NCI-H510A (cell line): ENCODE data around the gene CRLF3.
"Not testable (repeated sequence)": the region's sequence is repeated elsewhere in the genome, so short reads cannot be mapped to it uniquely, and the experiment has no call there.

Experiments used
- DNase-seq: peaks from one replicate; lab custom pipeline; 2025; lab: John Stamatoyannopoulos, UW

CRLF3 gene

DNA sequence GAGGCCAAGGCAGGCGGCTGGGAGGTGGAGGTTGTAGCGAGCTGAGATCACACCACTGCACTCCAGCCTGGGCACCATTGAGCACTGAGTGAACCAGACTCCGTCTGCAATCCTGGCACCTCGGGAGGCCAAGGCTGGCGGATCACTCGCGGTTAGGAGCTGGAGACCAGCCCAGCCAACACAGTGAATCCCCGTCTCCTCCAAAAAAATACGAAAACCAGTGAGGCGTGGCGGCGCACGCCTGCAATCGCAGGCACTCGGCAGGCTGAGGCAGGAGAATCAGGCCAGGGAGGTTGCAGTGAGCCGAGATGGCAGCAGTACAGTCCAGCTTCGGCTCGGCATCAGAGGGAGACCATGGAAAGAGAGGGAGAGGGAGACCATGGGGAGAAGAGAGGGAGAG, 88.1 kb downstream of the CRLF3 start:
- not testable (repeated sequence) for DNase-seq

DNA sequence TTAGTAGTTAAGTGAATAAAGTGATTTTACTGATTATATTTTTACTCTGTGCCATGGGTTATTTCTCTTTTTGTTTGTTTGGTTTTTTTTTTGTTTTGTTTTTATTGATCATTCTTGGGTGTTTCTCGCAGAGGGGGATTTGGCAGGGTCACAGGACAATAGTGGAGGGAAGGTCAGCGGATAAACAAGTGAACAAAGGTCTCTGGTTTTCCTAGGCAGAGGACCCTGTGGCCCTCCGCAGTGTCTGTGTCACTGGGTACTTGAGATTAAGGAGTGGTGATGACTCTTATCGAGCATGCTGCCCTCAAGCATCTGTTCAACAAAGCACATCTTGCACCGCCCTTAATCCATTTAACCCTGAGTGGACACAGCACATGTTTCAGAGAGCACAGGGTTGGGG, 88.8 kb downstream of the CRLF3 start:
- DNase-seq, result not testable (repeated sequence)

DNA sequence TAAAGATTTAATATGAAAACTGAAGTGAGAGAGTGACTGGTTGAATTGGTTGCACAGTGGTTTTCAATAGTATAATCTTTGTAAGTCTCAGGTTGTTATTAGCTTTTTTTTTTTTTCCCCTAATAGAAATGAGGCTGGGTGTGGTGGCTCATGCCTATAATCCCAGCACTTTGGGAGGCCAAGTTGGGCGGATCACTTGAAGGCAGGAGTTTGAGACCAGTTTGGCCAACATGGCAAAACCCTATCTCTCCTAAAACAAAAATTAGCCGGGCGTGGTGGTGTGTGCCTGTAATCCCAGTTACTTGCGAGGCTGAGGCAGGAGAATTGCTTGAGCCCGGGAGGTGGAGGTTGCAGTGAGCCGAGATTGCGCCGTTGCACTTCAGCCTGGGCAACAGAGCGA, 89.3 kb downstream of the CRLF3 start:
- DNase-seq, result not testable (repeated sequence)

DNA sequence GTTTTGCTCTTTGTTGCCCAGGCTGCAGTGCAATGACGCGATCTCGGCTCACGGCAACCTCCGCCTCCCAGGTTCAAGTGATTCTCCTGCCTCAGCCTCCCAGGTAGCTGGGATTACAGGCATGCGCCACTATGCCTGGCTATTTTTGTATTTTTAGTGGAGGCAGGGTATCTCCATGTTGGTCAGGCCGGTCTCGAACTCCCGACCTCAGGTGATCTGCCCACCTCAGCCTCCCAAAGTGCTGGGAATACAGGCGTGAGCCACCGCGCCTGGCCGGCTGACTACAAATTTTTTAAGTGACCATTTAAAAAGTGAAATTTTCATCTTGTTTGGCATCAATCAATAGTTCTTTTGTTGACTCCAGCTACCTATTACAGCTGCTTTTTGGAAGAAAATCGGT, 90.3 kb downstream of the CRLF3 start:
- DNase-seq, result not testable (repeated sequence)
